ENCODE measurements around the gene QARS1. TPM values are rescaled to one million over a fixed set of nuclear protein-coding genes. Genes with fewer than 3 reads are reported as not detected.

The QARS1 gene
- total RNA-seq, 2 experiments from 2014 or later = 310 to 355 TPM

- BruUV-seq (replicated peaks) = no TSS peak
- Histone ChIP-seq H3K4me2 (ENCODE audit: low read length) (no peak overlapping the region; the same call in 1 of the 2 replicates), H3K9me3 (ENCODE audit: low read length) (no peaks in the 10 kb centered on the region), H3K4me1 (ENCODE audit: insufficient read depth, low read length, poor library complexity, severe bottlenecking) (peaks cover 19% of the 10 kb centered on the region), H2AFZ (ENCODE audit: low read length) (peak overlapping the region; percentile 41; the same call in 1 of the 2 replicates), H3K9me2 (ENCODE audit: insufficient read depth, low read length) (no peaks in the 10 kb centered on the region), H4K20me1 (ENCODE audit: insufficient read depth, low read length) (no peaks in the 10 kb centered on the region), H3K27ac (ENCODE audit: low read depth, low read length, poor library complexity, severe bottlenecking) (no peak overlapping the region), H3K36me3 (ENCODE audit: insufficient read depth, low read length) (no peaks in the 10 kb centered on the region), H3K4me3 (ENCODE audit: low read depth, low read length, poor library complexity, severe bottlenecking) (no peak overlapping the region), H3K79me2 (ENCODE audit: insufficient read depth, low read depth, low read length) (peaks cover 2% of the 10 kb centered on the region)
- POLR2A ChIA-PET = no interaction called here
- DNase-seq (ENCODE audit: low spot score) = peak; percentile 52
- CTCF ChIA-PET (ENCODE audit: unreplicated experiment) = no interaction called here
- no peak for TF ChIP-seq EZH2phosphoT487 (IDR thresholded peaks at IDR 0.05; ENCODE audit: borderline replicate concordance, low read depth, low read length)
- peak; percentile 76 for TF ChIP-seq CTCF (conservative IDR thresholded peaks at IDR 0.05; ENCODE audit: low read length)
- intact Hi-C loops (cut with micrococcal nuclease; ENCODE audit: unreplicated experiment) = no loop called here
Measured at GRCh38 chr3:49124991-49125670, 20.6 kb upstream of the QARS1 start.

- DNase-seq (ENCODE audit: low spot score) = no peak
- Histone ChIP-seq H4K20me1 (ENCODE audit: insufficient read depth, low read length) (no peaks in the 10 kb centered on the region), H3K4me1 (ENCODE audit: insufficient read depth, low read length, poor library complexity, severe bottlenecking) (peaks cover 24% of the 10 kb centered on the region), H3K9me3 (ENCODE audit: low read length) (no peaks in the 10 kb centered on the region), H3K4me3 (ENCODE audit: low read depth, low read length, poor library complexity, severe bottlenecking) (no peak overlapping the region), H3K79me2 (ENCODE audit: insufficient read depth, low read depth, low read length) (peaks cover 11% of the 10 kb centered on the region), H3K36me3 (ENCODE audit: insufficient read depth, low read length) (no peaks in the 10 kb centered on the region), H3K9me2 (ENCODE audit: insufficient read depth, low read length) (no peaks in the 10 kb centered on the region), H3K27ac (ENCODE audit: low read depth, low read length, poor library complexity, severe bottlenecking) (no peak overlapping the region), H2AFZ (ENCODE audit: low read length) (no peak overlapping the region), H3K4me2 (ENCODE audit: low read length) (no peak overlapping the region)
- no TSS peak for BruUV-seq (replicated peaks)
- TF ChIP-seq EZH2phosphoT487 (IDR thresholded peaks at IDR 0.05; ENCODE audit: borderline replicate concordance, low read depth, low read length) = no peak
- no peak for TF ChIP-seq CTCF (conservative IDR thresholded peaks at IDR 0.05; ENCODE audit: low read length)
- ChIA-PET POLR2A (no interaction called here), CTCF (ENCODE audit: unreplicated experiment) (no interaction called here)
- intact Hi-C loops (cut with micrococcal nuclease; ENCODE audit: unreplicated experiment) = no loop called here
Measured at GRCh38 chr3:49124203-49124602, 19.6 kb upstream of the QARS1 start.

- POLR2A ChIA-PET = no interaction called here
- DNase-seq (ENCODE audit: low spot score) = no peak
- Histone ChIP-seq H3K79me2 (ENCODE audit: insufficient read depth, low read depth, low read length) (peaks cover 16% of the 10 kb centered on the region), H3K9me3 (ENCODE audit: low read length) (no peaks in the 10 kb centered on the region), H3K27ac (ENCODE audit: low read depth, low read length, poor library complexity, severe bottlenecking) (no peak overlapping the region), H3K4me2 (ENCODE audit: low read length) (no peak overlapping the region), H3K9me2 (ENCODE audit: insufficient read depth, low read length) (no peaks in the 10 kb centered on the region), H2AFZ (ENCODE audit: low read length) (no peak overlapping the region), H3K4me3 (ENCODE audit: low read depth, low read length, poor library complexity, severe bottlenecking) (no peak overlapping the region), H4K20me1 (ENCODE audit: insufficient read depth, low read length) (no peaks in the 10 kb centered on the region), H3K4me1 (ENCODE audit: insufficient read depth, low read length, poor library complexity, severe bottlenecking) (peaks cover 24% of the 10 kb centered on the region), H3K36me3 (ENCODE audit: insufficient read depth, low read length) (peaks cover 4% of the 10 kb centered on the region)
- CTCF ChIA-PET (ENCODE audit: unreplicated experiment) = no interaction called here
- TF ChIP-seq CTCF (conservative IDR thresholded peaks at IDR 0.05; ENCODE audit: low read length) (no peak), EZH2phosphoT487 (IDR thresholded peaks at IDR 0.05; ENCODE audit: borderline replicate concordance, low read depth, low read length) (no peak)
- intact Hi-C loops (cut with micrococcal nuclease; ENCODE audit: unreplicated experiment) = no loop called here
- BruUV-seq (replicated peaks) = no TSS peak
Measured at GRCh38 chr3:49123687-49124086, 19.1 kb upstream of the QARS1 start.

All from OCI-LY7 (cell line).